Karpas-422 (cell line): ENCODE results near the gene EHD1. TPM values are rescaled to one million over a fixed set of nuclear protein-coding genes. Genes with fewer than 3 reads are reported as not detected.

Experiments
- DNase-seq: peaks from one replicate; pipeline ENCODE4 v3.0.0-alpha.2; 2015
- H2AFZ ChIP-seq: fragments of 200-600 bp; sonication (generic); 2 replicates; pipeline ENCODE4 v1.6.1; 2014; ENCODE audit warnings: antibody characterized with exemption, low read length, mixed read lengths
- H3K27ac ChIP-seq: fragments of 200-600 bp; sonication (generic); 2 replicates; pipeline ENCODE4 v1.5.1; 2014; ENCODE audit warnings: mild to moderate bottlenecking, low read length, moderate library complexity
- H3K27me3 ChIP-seq: fragments of 200-600 bp; sonication (generic); 2 replicates; pipeline ENCODE4 v1.6.1; 2014; ENCODE audit warnings: low read length, mixed read lengths
- H3K36me3 ChIP-seq: fragments of 200-600 bp; sonication (generic); 2 replicates; pipeline ENCODE4 v1.6.1; 2014; ENCODE audit warnings: low read length, mixed read lengths; ENCODE audit not compliant: insufficient read depth
- H3K4me1 ChIP-seq: fragments of 200-600 bp; sonication (generic); 2 replicates; pipeline ENCODE4 v1.6.1; 2014; ENCODE audit warnings: mild to moderate bottlenecking, low read length, mixed read lengths
- H3K4me2 ChIP-seq: fragments of 200-600 bp; sonication (generic); 2 replicates; pipeline ENCODE4 v1.6.1; 2014; ENCODE audit warnings: low read length, low read depth, mild to moderate bottlenecking; ENCODE audit not compliant: poor library complexity, severe bottlenecking
- H3K4me3 ChIP-seq: fragments of 200-600 bp; sonication (generic); 2 replicates; pipeline ENCODE4 v1.5.1; 2014; ENCODE audit warnings: mild to moderate bottlenecking, antibody characterized with exemption, low read length, mixed read lengths
- H3K79me2 ChIP-seq: fragments of 200-600 bp; sonication (generic); 2 replicates; pipeline ENCODE4 v1.6.1; 2014; ENCODE audit warnings: mild to moderate bottlenecking, low read length, mixed read lengths
- H3K9ac ChIP-seq: fragments of 200-600 bp; sonication (generic); 2 replicates; pipeline ENCODE4 v1.6.0; 2014; ENCODE audit warnings: low read length
- H3K9me2 ChIP-seq: fragments of 200-600 bp; sonication (generic), shearing (Covaris generic); replicated peaks from 2 replicates; pipeline ENCODE4 v1.6.0; 2014; ENCODE audit warnings: mild to moderate bottlenecking, low read length, moderate library complexity; ENCODE audit not compliant: insufficient read depth
- H3K9me3 ChIP-seq: fragments of 300-700, 200-600 bp; sonication (generic); 2 replicates; pipeline ENCODE4 v1.6.1; 2014; ENCODE audit warnings: low read length, mixed read lengths
- H4K20me1 ChIP-seq: fragments of 200-600 bp; sonication (generic); 2 replicates; pipeline ENCODE4 v1.6.1; 2014; ENCODE audit warnings: mild to moderate bottlenecking, antibody characterized with exemption, low read length, low read depth; ENCODE audit not compliant: insufficient read depth
- total RNA-seq: library from RNA; depleted of rRNA; stranded (reverse); fragments of >200 nt; shearing (Covaris generic); gene quantifications from 2 replicates; pipeline ENCODE4 v1.2.3, GENCODE V29; 2014; ENCODE audit warnings: low replicate concordance

Gene EHD1
- total RNA-seq, 1 experiment from 2014 or later = 30.8 TPM

DNA sequence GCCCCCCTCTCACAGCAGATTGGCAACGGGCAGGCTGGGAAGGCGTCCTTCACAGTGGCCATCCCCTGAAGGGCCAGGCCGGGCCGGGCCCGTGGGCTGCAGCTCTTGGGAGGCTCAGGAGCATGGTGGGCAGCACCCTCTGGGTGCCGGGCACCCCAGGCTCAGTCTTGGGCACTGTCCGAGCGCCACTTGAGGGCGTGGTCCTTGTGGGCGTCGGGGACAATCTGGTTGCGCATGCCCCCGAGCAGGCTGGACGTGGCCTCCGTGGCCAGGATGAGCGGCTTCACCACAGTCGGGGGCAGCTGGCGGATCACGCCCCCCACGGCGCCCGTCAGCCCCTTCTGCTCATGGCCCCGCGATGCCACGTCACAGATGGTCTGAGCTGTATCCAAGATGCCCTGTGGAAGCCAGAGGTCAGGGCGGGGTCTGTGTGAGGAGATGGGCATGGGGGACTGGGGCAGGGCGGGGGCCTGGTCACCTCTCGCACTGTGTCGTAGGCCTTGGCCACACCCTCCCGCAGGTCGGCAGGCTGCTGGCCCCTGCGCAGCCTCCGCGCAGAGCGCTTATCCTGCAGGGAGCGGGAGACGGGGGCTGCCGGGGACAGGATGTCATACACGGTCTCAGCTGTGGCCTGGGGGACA is 16.5 kb upstream of the EHD1 start:
- no peak overlapping the region for H3K9ac ChIP-seq
- no peak overlapping the region for H2AFZ ChIP-seq
- peaks cover 4% of the 10 kb centered on the region; the same call in 1 of the 2 replicates for H3K4me1 ChIP-seq
- H3K79me2 ChIP-seq = no peaks in the 10 kb centered on the region
- no peaks in the 10 kb centered on the region for H3K9me3 ChIP-seq
- no peak overlapping the region for H3K4me3 ChIP-seq
- no peak overlapping the region for H3K4me2 ChIP-seq
- no peaks in the 10 kb centered on the region for H4K20me1 ChIP-seq
- no peaks in the 10 kb centered on the region for H3K27me3 ChIP-seq
- no peaks in the 10 kb centered on the region for H3K9me2 ChIP-seq
- no peaks in the 10 kb centered on the region for H3K36me3 ChIP-seq
- no peak overlapping the region for H3K27ac ChIP-seq
- no peak for DNase-seq

DNA sequence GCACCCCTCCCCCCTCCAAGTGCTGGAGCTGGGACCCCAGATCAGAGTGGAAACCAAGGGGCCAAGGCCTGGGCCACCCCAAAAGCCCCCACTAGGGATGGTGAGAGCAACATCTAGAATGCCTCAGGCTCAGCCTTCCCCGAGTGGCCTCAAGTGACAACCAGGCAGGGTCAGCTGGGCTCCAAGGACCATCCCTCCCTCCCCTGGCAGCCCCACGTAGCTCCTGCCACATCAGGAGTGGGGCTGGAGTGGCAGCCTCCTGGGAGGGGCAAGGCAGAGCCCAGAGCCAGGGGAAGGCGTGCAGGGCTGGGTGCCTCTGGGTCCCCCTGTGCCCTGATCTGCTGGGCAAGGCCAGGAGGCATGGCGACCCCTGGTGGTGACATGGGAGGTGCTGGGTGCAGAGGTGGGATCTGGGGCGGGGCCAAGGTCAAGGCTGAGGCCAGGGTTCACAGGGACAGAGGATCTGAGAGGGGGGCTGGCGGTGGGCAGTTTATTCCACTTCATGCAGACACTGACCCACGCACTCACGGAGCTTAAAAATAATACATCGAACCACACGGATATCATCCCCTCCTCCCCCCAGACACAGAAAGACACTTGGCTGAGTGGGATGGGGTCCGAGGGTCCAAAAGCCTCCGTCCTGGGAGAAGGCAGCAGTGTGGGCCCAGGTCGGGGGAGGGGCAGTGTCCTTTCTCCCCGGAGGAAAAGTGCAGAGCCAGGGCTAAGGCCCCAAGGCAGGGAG is 15.8 kb upstream of the EHD1 start:
- DNase-seq = peak; percentile 95
- no peaks in the 10 kb centered on the region for H3K9me2 ChIP-seq

DNA sequence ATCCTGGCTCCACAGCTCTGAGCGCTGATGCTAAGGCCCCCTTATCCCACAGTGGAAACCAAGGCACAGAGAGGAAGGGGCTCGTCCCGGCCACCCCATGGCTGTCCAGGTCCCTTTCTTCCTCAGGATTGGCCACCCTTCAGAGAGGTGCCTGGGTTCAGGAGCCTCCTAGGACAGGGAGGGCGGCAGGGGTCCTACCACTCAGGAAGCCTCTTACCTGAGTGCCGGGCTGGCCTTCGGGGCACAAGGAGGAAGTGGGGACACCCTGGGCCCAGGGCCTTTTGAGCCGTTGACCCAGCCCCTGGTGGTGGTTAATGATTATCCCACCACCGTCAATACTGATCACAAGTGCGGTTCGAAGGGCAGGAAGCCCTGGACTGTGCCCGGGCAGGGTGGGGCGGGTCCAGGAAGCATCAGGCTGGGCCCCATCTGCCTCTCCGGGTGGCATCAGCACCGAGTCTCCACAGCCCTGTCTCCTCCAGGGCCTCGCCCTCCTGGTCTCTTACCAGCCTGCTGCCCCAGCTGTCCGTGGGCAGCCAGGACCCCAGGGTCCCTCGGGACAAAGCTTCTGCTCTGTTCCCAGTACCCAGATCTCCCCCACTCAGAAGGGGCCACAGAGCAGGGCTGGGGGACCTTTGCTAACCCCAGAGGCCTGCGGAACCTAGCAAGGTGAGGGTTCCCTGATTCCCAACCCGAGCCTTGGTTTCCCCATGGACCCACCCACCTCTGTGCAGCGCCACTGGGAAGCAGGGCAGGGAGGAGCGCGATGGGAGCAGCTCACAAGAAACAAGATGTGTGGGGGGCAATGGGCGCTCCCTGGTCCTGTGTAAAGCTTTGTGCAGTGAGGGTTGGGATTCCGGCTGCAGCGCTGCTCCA is 15.0 kb upstream of the EHD1 start:
- H3K27ac ChIP-seq = no peak overlapping the region
- H3K4me3 ChIP-seq = no peak overlapping the region
- H3K9ac ChIP-seq = no peak overlapping the region
- no peaks in the 10 kb centered on the region for H4K20me1 ChIP-seq
- no peaks in the 10 kb centered on the region for H3K79me2 ChIP-seq
- no peak for DNase-seq
- no peaks in the 10 kb centered on the region for H3K9me2 ChIP-seq
- no peak overlapping the region for H2AFZ ChIP-seq
- no peaks in the 10 kb centered on the region for H3K27me3 ChIP-seq
- H3K4me2 ChIP-seq = no peak overlapping the region
- H3K36me3 ChIP-seq = no peaks in the 10 kb centered on the region
- H3K4me1 ChIP-seq = peaks cover 6% of the 10 kb centered on the region
- H3K9me3 ChIP-seq = no peaks in the 10 kb centered on the region

More for the DNA sequence above, 15.8 kb upstream of the EHD1 start:
- H3K27ac ChIP-seq = no peak overlapping the region
- 0 out of 2 replicates have a peak overlapping the region, but pooled peaks have one; percentile 13 for H3K9ac ChIP-seq
- no peak overlapping the region for H3K4me2 ChIP-seq
- no peaks in the 10 kb centered on the region for H3K27me3 ChIP-seq
- no peak overlapping the region for H3K4me3 ChIP-seq
- H3K36me3 ChIP-seq = no peaks in the 10 kb centered on the region
- peaks cover 4% of the 10 kb centered on the region; the same call in 1 of the 2 replicates for H3K4me1 ChIP-seq
- H3K79me2 ChIP-seq = no peaks in the 10 kb centered on the region
- no peaks in the 10 kb centered on the region for H4K20me1 ChIP-seq
- H3K9me3 ChIP-seq = no peaks in the 10 kb centered on the region
- no peak overlapping the region for H2AFZ ChIP-seq

DNA sequence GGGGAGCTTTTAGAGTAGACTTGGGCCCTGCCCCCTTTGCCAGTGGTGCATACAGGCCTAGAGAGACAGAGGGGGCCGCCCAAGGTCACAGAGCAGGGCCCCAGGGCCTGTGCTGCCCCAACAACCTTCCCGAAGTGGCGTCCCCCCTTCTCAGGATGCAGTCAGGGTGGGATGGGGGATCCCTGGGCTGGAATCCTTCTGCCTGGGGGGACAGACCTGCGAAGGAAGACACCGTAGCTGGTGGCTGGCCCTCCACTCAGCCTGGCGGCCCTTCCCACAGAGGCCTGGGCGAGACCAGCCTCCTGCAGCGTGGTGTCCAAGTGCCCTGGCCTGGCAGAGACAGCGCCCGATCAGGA is 14.4 kb upstream of the EHD1 start:
- H3K27me3 ChIP-seq = no peaks in the 10 kb centered on the region
- H3K4me2 ChIP-seq = no peak overlapping the region
- no peak overlapping the region for H2AFZ ChIP-seq
- H4K20me1 ChIP-seq = no peaks in the 10 kb centered on the region
- no peaks in the 10 kb centered on the region for H3K79me2 ChIP-seq
- H3K9me3 ChIP-seq = no peaks in the 10 kb centered on the region
- no peaks in the 10 kb centered on the region for H3K9me2 ChIP-seq
- H3K27ac ChIP-seq = no peak overlapping the region
- no peak overlapping the region for H3K4me3 ChIP-seq
- no peak for DNase-seq
- no peak overlapping the region for H3K9ac ChIP-seq
- H3K36me3 ChIP-seq = no peaks in the 10 kb centered on the region
- peaks cover 13% of the 10 kb centered on the region for H3K4me1 ChIP-seq

DNA sequence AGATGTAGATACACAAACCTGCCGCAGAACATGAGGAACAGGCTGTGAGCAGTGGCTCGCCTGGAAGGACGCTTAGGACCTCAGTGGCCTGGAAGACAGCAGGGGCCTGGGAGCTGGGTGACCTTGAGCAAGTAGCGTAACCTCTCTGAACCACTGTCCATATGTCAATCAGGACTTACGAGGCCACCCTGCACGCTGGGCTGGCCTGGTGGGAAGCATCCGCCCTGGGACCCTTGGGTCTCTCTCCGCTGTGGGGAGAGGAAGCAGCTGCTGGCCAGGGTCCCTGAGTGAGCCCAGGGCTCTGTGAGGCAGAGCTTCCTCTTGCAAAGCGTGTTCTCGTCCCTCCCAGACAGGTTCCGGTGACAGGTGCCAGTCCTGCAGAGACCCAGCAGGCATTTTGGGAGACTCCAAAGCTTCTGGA is 14.0 kb upstream of the EHD1 start:
- no peaks in the 10 kb centered on the region for H3K9me2 ChIP-seq
- no peak overlapping the region for H3K27ac ChIP-seq
- H2AFZ ChIP-seq = no peak overlapping the region
- H3K79me2 ChIP-seq = no peaks in the 10 kb centered on the region
- no peak overlapping the region for H3K4me2 ChIP-seq
- H3K4me3 ChIP-seq = no peak overlapping the region
- H3K4me1 ChIP-seq = peaks cover 17% of the 10 kb centered on the region
- no peaks in the 10 kb centered on the region for H3K36me3 ChIP-seq
- no peaks in the 10 kb centered on the region for H4K20me1 ChIP-seq
- H3K9me3 ChIP-seq = no peaks in the 10 kb centered on the region
- no peak overlapping the region for H3K9ac ChIP-seq
- H3K27me3 ChIP-seq = no peaks in the 10 kb centered on the region
- no peak for DNase-seq

DNA sequence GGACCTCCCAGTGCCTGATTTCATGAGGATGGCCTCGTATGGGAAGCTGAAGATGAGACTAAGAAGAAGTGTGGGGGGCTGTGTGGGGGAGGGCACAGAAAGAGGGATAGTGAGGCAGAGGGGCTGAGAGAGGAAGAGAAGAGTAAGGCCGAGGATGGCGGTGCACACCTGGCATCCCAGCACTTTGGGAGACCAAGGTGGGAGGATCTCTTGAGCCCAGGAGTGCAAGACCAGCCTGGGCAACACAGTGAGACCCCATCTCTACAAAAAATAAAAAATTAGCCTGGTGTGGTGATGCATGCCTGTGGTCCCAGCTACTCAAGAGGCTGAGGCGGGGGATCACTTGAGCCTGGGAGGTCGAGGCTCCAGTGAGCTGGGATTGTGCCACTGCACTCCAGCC is 13.5 kb upstream of the EHD1 start:
- Histone ChIP-seq H3K4me2 (no peak overlapping the region), H3K4me3 (no peak overlapping the region), H3K9ac (no peak overlapping the region)

DNA sequence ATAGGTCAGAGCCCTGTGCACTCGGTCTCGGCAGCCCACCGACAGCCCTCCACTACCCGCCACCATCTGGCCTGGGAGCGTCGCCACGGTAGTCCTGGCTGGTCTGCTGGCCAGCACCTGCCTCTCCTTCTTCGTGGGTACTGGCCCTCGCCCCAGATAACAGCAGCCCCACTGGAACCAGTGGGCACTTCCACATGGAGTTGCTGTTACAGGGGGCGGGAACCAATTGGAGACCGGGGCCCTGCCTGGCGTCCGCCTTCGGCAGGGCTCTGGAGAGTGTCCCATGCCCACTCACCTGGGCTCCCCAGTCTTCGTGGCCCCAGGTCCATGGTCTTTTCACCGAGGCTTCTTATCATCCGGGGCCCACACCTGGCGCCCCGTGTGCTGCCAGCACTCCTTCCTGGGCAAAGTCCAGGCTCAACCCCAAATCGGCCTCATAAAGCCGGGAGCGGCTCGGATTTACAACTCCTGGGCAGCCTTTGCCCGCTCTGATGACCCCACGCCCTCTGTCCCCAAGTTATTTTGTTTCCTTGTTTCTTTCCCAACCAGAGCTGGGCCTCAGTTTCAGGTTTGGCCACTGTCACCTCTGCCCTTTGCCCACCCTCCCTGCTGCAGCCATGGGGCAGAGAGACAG is 12.9 kb upstream of the EHD1 start:
- H3K9me3 ChIP-seq = no peaks in the 10 kb centered on the region
- H3K4me1 ChIP-seq = peaks cover 22% of the 10 kb centered on the region
- no peaks in the 10 kb centered on the region for H4K20me1 ChIP-seq
- no peak overlapping the region for H3K27ac ChIP-seq
- no peak overlapping the region for H3K9ac ChIP-seq
- no peak overlapping the region for H2AFZ ChIP-seq
- no peaks in the 10 kb centered on the region for H3K27me3 ChIP-seq
- no peaks in the 10 kb centered on the region for H3K9me2 ChIP-seq
- no peak overlapping the region for H3K4me2 ChIP-seq
- H3K79me2 ChIP-seq = no peaks in the 10 kb centered on the region
- no peaks in the 10 kb centered on the region for H3K36me3 ChIP-seq
- DNase-seq = no peak
- no peak overlapping the region for H3K4me3 ChIP-seq

More for the DNA sequence above, 13.5 kb upstream of the EHD1 start:
- peaks cover 22% of the 10 kb centered on the region for H3K4me1 ChIP-seq
- H3K9me3 ChIP-seq = no peaks in the 10 kb centered on the region
- H4K20me1 ChIP-seq = no peaks in the 10 kb centered on the region
- no peak overlapping the region for H3K27ac ChIP-seq
- H2AFZ ChIP-seq = no peak overlapping the region
- no peak for DNase-seq
- H3K79me2 ChIP-seq = no peaks in the 10 kb centered on the region
- H3K9me2 ChIP-seq = no peaks in the 10 kb centered on the region
- no peaks in the 10 kb centered on the region for H3K36me3 ChIP-seq
- no peaks in the 10 kb centered on the region for H3K27me3 ChIP-seq
